Common myeloid progenitor, CD34-positive (primary cell): ENCODE measurements around the gene TMPRSS6.

Experiments used
- CTCF ChIA-PET: fragments of 350-600 bp; sonication (Branson Sonifier 250); formaldehyde crosslinking; loops from one replicate; lab custom pipeline; 2021; ENCODE audit warnings: antibody characterized with exemption; lab: Charles Lee
- POLR2A ChIA-PET: fragments of 350-600 bp; sonication (Branson Sonifier 250); formaldehyde crosslinking; loops from one replicate; lab custom pipeline; 2021; ENCODE audit warnings: antibody characterized with exemption; lab: Charles Lee
- DNase-seq, 3 donors: peaks; one replicate each; pipeline versions ENCODE4 v3.0.0 to v3.0.0-alpha.2; 2013
- H3K27ac ChIP-seq, 2 experiments: 1 replicate in 1 of 2; 2 replicates in 1 of 2; pipeline ENCODE4 v1.7.0; 2013; ENCODE audit warnings: inconsistent platforms in 2 of 2, low read length in 2 of 2, mild to moderate bottlenecking in 2 of 2, low read depth in 1 of 2, moderate library complexity in 1 of 2; ENCODE audit not compliant: severe bottlenecking in 2 of 2, insufficient read depth in 1 of 2, poor library complexity in 1 of 2
- H3K27me3 ChIP-seq, 5 experiments: replicated peaks in 2 of 5; 1 replicate in 3 of 5; 2 replicates in 2 of 5; pipeline versions ENCODE4 v1.6.1 to v1.7.0; 2013; ENCODE audit warnings: low read length in 4 of 5, mild to moderate bottlenecking in 2 of 5, moderate library complexity in 2 of 5, inconsistent platforms in 1 of 5; ENCODE audit not compliant: insufficient read depth in 5 of 5, control insufficient read depth in 4 of 5
- H3K36me3 ChIP-seq, 4 experiments: 1 replicate in 2 of 4; 2 replicates in 2 of 4; pipeline versions ENCODE4 v1.6.1 to v1.7.0; 2013; ENCODE audit warnings: low read length in 3 of 4, control low read depth in 1 of 4, mild to moderate bottlenecking in 1 of 4; ENCODE audit not compliant: control insufficient read depth in 4 of 4, insufficient read depth in 4 of 4
- H3K4me1 ChIP-seq, 4 experiments: 1 replicate in 3 of 4; 2 replicates in 1 of 4; pipeline versions ENCODE4 v1.6.1 to v1.7.1; 2013; ENCODE audit warnings: low read length in 3 of 4, mild to moderate bottlenecking in 3 of 4, control low read depth in 1 of 4, inconsistent platforms in 1 of 4, moderate library complexity in 1 of 4; ENCODE audit not compliant: control insufficient read depth in 4 of 4, insufficient read depth in 4 of 4; ENCODE audit errors: control extremely low read depth in 1 of 4
- H3K4me3 ChIP-seq, 7 experiments: 1 replicate in 4 of 7; 2 replicates in 3 of 7; pipeline versions ENCODE4 v1.5.1 to v1.7.0; 2013; ENCODE audit warnings: mild to moderate bottlenecking in 7 of 7, low read length in 6 of 7, moderate library complexity in 6 of 7, inconsistent platforms in 2 of 7, low read depth in 2 of 7, control low read depth in 1 of 7; ENCODE audit not compliant: insufficient read depth in 4 of 7, control insufficient read depth in 1 of 7; ENCODE audit errors: extremely low read depth in 1 of 7
- H3K9me3 ChIP-seq, 5 experiments: 1 replicate in 4 of 5; 2 replicates in 1 of 5; pipeline versions ENCODE4 v1.6.1 to v1.7.1; 2013; ENCODE audit warnings: low read length in 4 of 5, mild to moderate bottlenecking in 2 of 5, inconsistent platforms in 1 of 5, low read depth in 1 of 5, moderate library complexity in 1 of 5; ENCODE audit not compliant: control insufficient read depth in 4 of 5, insufficient read depth in 2 of 5; ENCODE audit errors: control extremely low read depth in 1 of 5
- WGBS: methylation state at CpG from one replicate; pipeline ENCODE4 v1.1.5; 2013; ENCODE audit not compliant: insufficient coverage; 5-methylcytosine and 5-hydroxymethylcytosine counted together

TMPRSS6 gene

GRCh38 chr22:37140686-37141323 is 31.3 kb upstream of the TMPRSS6 start:
- WGBS = 91% methylated on average over 10 of the region's 16 CpGs
- Histone ChIP-seq H3K4me1 (peaks cover 0 to 3% (median 0%) of the 10 kb centered on the region in 4 experiments), H3K27ac (no peak overlapping the region), H3K4me3 (no peak overlapping the region), H3K27me3 (peaks cover 0 to 4% (median 0%) of the 10 kb centered on the region in 5 experiments), H3K36me3 (no peaks in the 10 kb centered on the region), H3K9me3 (no peaks in the 10 kb centered on the region)
- CTCF ChIA-PET = interaction anchor here (1.3 to 1.7 kb wide), 2 partner anchors 16 to 67 kb away, joined by 4 to 5 read pairs; no protein-coding TSS in a partner anchor
- DNase-seq = no peak
- POLR2A ChIA-PET = interaction anchor here (0.7 to 1.0 kb wide), 2 partner anchors 29 to 412 kb away, joined by 3 read pairs; no protein-coding TSS in a partner anchor

DNA sequence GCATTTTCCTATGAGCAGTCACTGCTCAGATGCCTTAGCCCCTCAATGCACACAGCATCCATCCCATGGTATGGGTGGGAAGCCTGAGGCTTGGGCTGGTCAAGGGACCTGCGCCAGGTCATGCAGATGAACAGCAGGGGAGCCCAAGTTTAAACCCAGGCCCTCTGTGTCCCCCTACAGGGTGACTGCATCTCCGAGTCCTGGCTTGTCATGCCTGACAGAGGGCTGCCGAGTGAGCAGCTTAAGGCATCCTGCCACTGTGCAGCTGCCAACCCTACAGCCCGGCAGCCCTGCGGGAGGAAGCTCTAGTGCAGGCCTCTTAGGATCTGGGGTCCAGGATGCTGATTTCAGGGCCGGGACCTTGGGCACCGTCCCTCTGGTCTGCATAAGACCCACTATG is 30.2 kb upstream of the TMPRSS6 start:
- no peak overlapping the region for H3K27ac ChIP-seq
- no peaks in the 10 kb centered on the region for H3K9me3 ChIP-seq
- DNase-seq = no peak
- 91% methylated on average over 7 of the region's 7 CpGs for WGBS
- no peaks in the 10 kb centered on the region for H3K27me3 ChIP-seq
- H3K4me1 ChIP-seq = peaks cover 0 to 3% (median 0%) of the 10 kb centered on the region in 4 experiments
- ChIA-PET CTCF (interaction anchor here (1.7 kb wide), 1 partner anchor 17 kb away, joined by 5 read pairs; no protein-coding TSS in a partner anchor), POLR2A (no interaction called here)
- H3K36me3 ChIP-seq = no peaks in the 10 kb centered on the region
- H3K4me3 ChIP-seq = no peak overlapping the region

- Histone ChIP-seq H3K9me3 (no peaks in the 10 kb centered on the region), H3K27me3 (no peaks in the 10 kb centered on the region), H3K4me3 (no peak overlapping the region), H3K4me1 (peaks cover 0 to 3% (median 0%) of the 10 kb centered on the region in 4 experiments), H3K27ac (no peak overlapping the region), H3K36me3 (no peaks in the 10 kb centered on the region)
- DNase-seq = no peak
- WGBS = 96% methylated on average over 14 of the region's 16 CpGs
- ChIA-PET POLR2A (interaction anchor here (0.5 kb wide), 1 partner anchor 11 kb away, joined by 4 read pairs; the partner anchor contains the start of gene IL2RB), CTCF (no interaction called here)
Measured at GRCh38 chr22:37138849-37139561, 29.5 kb upstream of the TMPRSS6 start.

DNA sequence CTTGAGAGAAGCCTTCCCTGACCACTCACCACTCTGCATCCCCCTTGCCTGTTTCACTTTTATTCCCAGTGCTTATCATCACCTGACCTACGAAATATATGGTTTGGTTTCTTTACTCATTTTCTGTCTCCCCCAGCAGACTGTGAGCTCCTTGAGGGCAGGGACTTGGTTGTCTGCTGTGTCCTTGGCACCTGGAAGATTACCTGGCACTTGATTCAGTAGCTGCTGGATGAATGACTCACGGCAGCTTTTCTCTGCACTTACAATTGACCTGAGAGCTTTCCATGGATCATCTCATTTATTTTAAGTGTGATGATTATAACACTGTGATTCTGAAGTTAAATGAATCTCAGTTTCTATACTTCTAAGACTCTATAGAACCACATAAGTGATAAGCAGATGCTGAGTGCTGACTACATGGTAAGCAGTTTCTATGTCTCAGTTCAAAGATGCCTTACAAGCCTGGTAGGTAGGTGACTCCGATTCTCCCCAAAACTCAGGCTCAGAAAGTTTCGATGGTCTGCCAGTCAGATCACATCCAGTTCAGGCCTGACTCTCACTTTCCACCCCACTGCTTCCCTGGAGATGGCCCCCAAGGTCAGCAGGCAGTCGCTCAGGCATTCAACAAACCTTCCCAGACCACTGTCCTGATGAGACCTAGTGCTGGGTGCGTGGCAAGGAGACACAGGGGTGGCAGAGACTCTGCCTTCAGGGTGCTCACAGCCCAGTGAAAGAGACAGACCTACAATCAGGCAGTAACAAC is 28.6 kb upstream of the TMPRSS6 start:
- Histone ChIP-seq H3K27ac (no peak overlapping the region), H3K9me3 (no peaks in the 10 kb centered on the region), H3K4me3 (no peak overlapping the region), H3K36me3 (no peaks in the 10 kb centered on the region), H3K4me1 (peaks cover 0 to 3% (median 0%) of the 10 kb centered on the region in 4 experiments), H3K27me3 (no peaks in the 10 kb centered on the region)
- 96% methylated on average over 4 of the region's 6 CpGs for WGBS
- CTCF ChIA-PET = interaction anchor here (0.6 to 1.2 kb wide), 3 partner anchors 12 to 62 kb away, joined by 3 read pairs; no protein-coding TSS in a partner anchor
- DNase-seq = no peak
- POLR2A ChIA-PET = no interaction called here

DNA sequence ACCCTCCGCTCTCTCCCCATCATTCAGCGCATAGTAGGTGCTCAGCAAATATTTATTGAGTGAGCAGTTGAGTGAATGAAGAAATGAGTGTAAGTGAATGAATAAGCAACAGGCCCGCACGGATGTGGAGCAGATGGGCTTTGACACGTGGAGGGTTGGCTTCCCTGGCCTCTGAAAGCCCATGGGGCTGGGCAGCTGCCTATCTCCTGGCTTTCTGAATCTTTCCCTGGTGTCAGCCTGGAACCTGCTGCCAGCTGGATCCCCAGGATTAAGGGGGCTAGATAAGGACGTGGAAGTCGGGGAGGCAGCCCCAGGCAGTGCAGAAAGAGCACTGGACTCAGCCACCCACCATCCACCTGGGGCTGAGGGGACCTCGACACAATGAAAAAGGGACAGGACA is 27.6 kb upstream of the TMPRSS6 start:
- 92% methylated on average over 6 of the region's 8 CpGs for WGBS
- Histone ChIP-seq H3K4me3 (no peak overlapping the region), H3K36me3 (no peaks in the 10 kb centered on the region), H3K27ac (no peak overlapping the region), H3K4me1 (peaks cover 0 to 3% (median 0%) of the 10 kb centered on the region in 4 experiments), H3K27me3 (no peaks in the 10 kb centered on the region), H3K9me3 (no peaks in the 10 kb centered on the region)
- no peak for DNase-seq
- ChIA-PET POLR2A (no interaction called here), CTCF (interaction anchor here (1.2 kb wide), 1 partner anchor 23 kb away, joined by 3 read pairs; no protein-coding TSS in a partner anchor)

DNA sequence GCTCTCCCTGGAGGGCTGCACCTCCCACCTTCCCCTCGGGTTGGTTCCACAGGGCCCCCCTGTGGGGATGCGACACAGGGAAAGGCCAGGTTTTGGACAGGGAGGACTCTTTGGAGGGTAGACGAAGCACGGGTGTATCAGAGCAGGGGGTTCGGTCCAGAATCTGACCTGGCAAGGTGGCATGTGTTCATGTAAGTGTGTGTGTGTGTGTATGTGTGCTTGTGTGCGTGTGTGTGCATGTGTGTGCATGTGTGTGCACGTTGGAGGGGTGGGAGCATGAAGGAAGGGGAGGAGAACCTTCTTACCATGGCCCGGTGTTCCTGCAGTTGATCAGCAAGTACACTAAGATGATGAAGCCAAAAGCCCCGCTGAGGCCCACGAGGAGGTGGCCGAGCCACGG is 25.5 kb upstream of the TMPRSS6 start:
- H3K9me3 ChIP-seq = no peaks in the 10 kb centered on the region
- DNase-seq = no peak
- H3K36me3 ChIP-seq = no peaks in the 10 kb centered on the region
- ChIA-PET POLR2A (no interaction called here), CTCF (interaction anchor here (1.8 kb wide), 1 partner anchor 8 kb away, joined by 7 read pairs; no protein-coding TSS in a partner anchor)
- no peak overlapping the region for H3K27ac ChIP-seq
- H3K27me3 ChIP-seq = no peaks in the 10 kb centered on the region
- no peak overlapping the region for H3K4me3 ChIP-seq
- peaks cover 0 to 3% (median 0%) of the 10 kb centered on the region in 4 experiments for H3K4me1 ChIP-seq
- 92% methylated on average over 12 of the region's 12 CpGs for WGBS
